Uterus (tissue), 4 donors: ENCODE measurements around the gene CHST2. TPM values are rescaled to one million over a fixed set of nuclear protein-coding genes. Genes with fewer than 3 reads are reported as not detected.

Experiments used
- DNase-seq, 2 donors: peaks; one replicate each; pipeline ENCODE4 v3.0.0-alpha.2; 2019 to 2020
- H3K27ac ChIP-seq, 2 donors: fragments of 200-600 bp; sonication (generic); 1 replicate in 1 of 2; 2 replicates in 1 of 2; pipeline ENCODE4 v1.5.1; 2016 to 2018
- H3K27me3 ChIP-seq, 2 donors: fragments of 200-600 bp; sonication (generic); one replicate each; pipeline ENCODE4 v1.5.1; 2018 to 2019; ENCODE audit warnings: control low read depth in 1 of 2
- H3K36me3 ChIP-seq, 2 donors: fragments of 200-600 bp; sonication (generic); one replicate each; pipeline ENCODE4 v1.5.1; 2019; ENCODE audit warnings: control low read depth in 1 of 2
- H3K4me1 ChIP-seq, 2 donors: fragments of 200-600 bp; sonication (generic); one replicate each; pipeline ENCODE4 v1.5.1; 2018 to 2019; ENCODE audit warnings: control low read depth in 1 of 2
- H3K4me3 ChIP-seq, 2 donors: fragments of 200-600 bp; sonication (generic); 1 replicate in 1 of 2; 2 replicates in 1 of 2; pipeline ENCODE4 v1.5.1; 2018 to 2019; ENCODE audit warnings: mild to moderate bottlenecking in 1 of 2
- H3K9me3 ChIP-seq, 2 donors: fragments of 200-600 bp; sonication (generic); one replicate each; pipeline ENCODE4 v1.5.1; 2019; ENCODE audit warnings: control low read depth in 1 of 2
- CTCF ChIP-seq, 4 experiments: fragments of 200-600 bp in 2 of 4; fragments of 450-650 bp in 2 of 4; sonication (generic) in 2 of 4; IDR thresholded peaks; one replicate each; pipeline ENCODE4 v1.5.1; 2016 to 2019; ENCODE audit warnings: antibody characterized with exemption in 4 of 4, mild to moderate bottlenecking in 2 of 4, moderate library complexity in 1 of 4
- POLR2A ChIP-seq, 2 donors: fragments of 450-650 bp; IDR thresholded peaks; one replicate each; pipeline ENCODE4 v1.6.1; 2016; ENCODE audit warnings: antibody characterized with exemption in 2 of 2, mild to moderate bottlenecking in 1 of 2, moderate library complexity in 1 of 2
- intact Hi-C: fragments of 100-400 bp; cut with DNase I; formaldehyde crosslinking; loops from one replicate; pipeline ENCODE4 v1.15.1; 2023; ENCODE audit warnings: low total_unique reads
- total RNA-seq, 4 donors: library from RNA; depleted of rRNA in 3 of 4; stranded (reverse); fragments of >200 nt in 3 of 4; gene quantifications; one replicate each; pipeline versions ENCODE4 v1.1.0 to v1.2.4, GENCODE V29; 2014 to 2023
- donor health status: DM: yes; HTN: yes; CAD: no.

The CHST2 gene
- total RNA-seq, 4 donors from 2014 or later = 0.29 to 85.0 (median 4.1) TPM

- Histone ChIP-seq H3K4me1 (no peaks in the 10 kb centered on the region), H3K27me3 (no peaks in the 10 kb centered on the region), H3K4me3 (no peak overlapping the region), H3K9me3 (no peaks in the 10 kb centered on the region), H3K27ac (no peak overlapping the region), H3K36me3 (no peaks in the 10 kb centered on the region)
- DNase-seq = no peak
- TF ChIP-seq POLR2A (IDR thresholded peaks at IDR 0.05) (no peak), CTCF (IDR thresholded peaks at IDR 0.05) (no peak)
- intact Hi-C loops = no loop called here
These were observed 27.1 kb downstream of the CHST2 start for GRCh38 chr3:143146486-143147274.

GRCh38 chr3:143147707-143148106 lies 28.1 kb downstream of the CHST2 start:
- TF ChIP-seq POLR2A (IDR thresholded peaks at IDR 0.05) (no peak), CTCF (IDR thresholded peaks at IDR 0.05) (no peak)
- no peak for DNase-seq
- H3K27ac ChIP-seq = no peak overlapping the region
- intact Hi-C loops = no loop called here
- H3K9me3 ChIP-seq = no peaks in the 10 kb centered on the region
- H3K4me3 ChIP-seq = no peak overlapping the region
- no peaks in the 10 kb centered on the region for H3K4me1 ChIP-seq
- H3K36me3 ChIP-seq = no peaks in the 10 kb centered on the region
- H3K27me3 ChIP-seq = no peaks in the 10 kb centered on the region

- Histone ChIP-seq H3K27ac (no peak overlapping the region), H3K36me3 (no peaks in the 10 kb centered on the region), H3K4me1 (no peaks in the 10 kb centered on the region), H3K9me3 (no peaks in the 10 kb centered on the region), H3K27me3 (no peaks in the 10 kb centered on the region), H3K4me3 (no peak overlapping the region)
- DNase-seq = no peak
- TF ChIP-seq POLR2A (IDR thresholded peaks at IDR 0.05) (no peak), CTCF (IDR thresholded peaks at IDR 0.05) (no peak)
- intact Hi-C loops = no loop called here
These were observed 30.5 kb downstream of the CHST2 start for GRCh38 chr3:143150071-143150470.

GRCh38 chr3:143151004-143151731 lies 31.6 kb downstream of the CHST2 start:
- intact Hi-C loops = no loop called here
- no peak for TF ChIP-seq CTCF (IDR thresholded peaks at IDR 0.05)
- TF ChIP-seq POLR2A (IDR thresholded peaks at IDR 0.05) = no peak
- no peaks in the 10 kb centered on the region for H3K9me3 ChIP-seq
- H3K27ac ChIP-seq = no peak overlapping the region
- H3K27me3 ChIP-seq = no peaks in the 10 kb centered on the region
- H3K36me3 ChIP-seq = no peaks in the 10 kb centered on the region
- no peak overlapping the region for H3K4me3 ChIP-seq
- DNase-seq = peak; percentile 17 to 26
- H3K4me1 ChIP-seq = no peaks in the 10 kb centered on the region

- Histone ChIP-seq H3K36me3 (no peaks in the 10 kb centered on the region), H3K9me3 (no peaks in the 10 kb centered on the region), H3K27ac (no peak overlapping the region), H3K4me3 (no peak overlapping the region), H3K4me1 (no peaks in the 10 kb centered on the region), H3K27me3 (no peaks in the 10 kb centered on the region)
- intact Hi-C loops = no loop called here
- DNase-seq = no peak
- TF ChIP-seq CTCF (IDR thresholded peaks at IDR 0.05) (no peak), POLR2A (IDR thresholded peaks at IDR 0.05) (no peak)
These were observed 32.5 kb downstream of the CHST2 start for GRCh38 chr3:143152043-143152442.
